HFFc6 (cell line): ENCODE results near the gene TRPM2. TPM values are rescaled to one million over a fixed set of nuclear protein-coding genes. Genes with fewer than 3 reads are reported as not detected.
A peak's percentile ranks its signal among the peaks of the same experiment; 100 is the strongest.
"Not testable (repeated sequence)": the region's sequence is repeated elsewhere in the genome, so short reads cannot be mapped to it uniquely, and the experiment has no call there.

Experiments used
- DNase-seq: peaks from one replicate; pipeline ENCODE4 v3.0.0-alpha.2; 2018
- H3K27ac Mint-ChIP-seq: 2 replicates; pipeline ENCODE4 v1.8.0; 2020; ENCODE audit warnings: mild to moderate bottlenecking, mixed read lengths
- H3K27me3 Mint-ChIP-seq: 2 replicates; pipeline ENCODE4 v1.8.0; 2021; ENCODE audit warnings: mild to moderate bottlenecking, moderate library complexity, mixed read lengths; ENCODE audit not compliant: insufficient read depth
- H3K36me3 Mint-ChIP-seq: 2 replicates; pipeline ENCODE4 v1.8.0; 2021; ENCODE audit warnings: low read depth, mixed read lengths
- H3K4me1 Mint-ChIP-seq: 2 replicates; pipeline ENCODE4 v1.8.0; 2020; ENCODE audit warnings: low read depth, mixed read lengths
- H3K4me3 Mint-ChIP-seq: 2 replicates; pipeline ENCODE4 v1.8.0; 2020; ENCODE audit warnings: mild to moderate bottlenecking, moderate library complexity, mixed read lengths
- H3K9me3 Mint-ChIP-seq: 2 replicates; pipeline ENCODE4 v1.8.0; 2020; ENCODE audit warnings: mild to moderate bottlenecking, mixed read lengths
- CTCF ChIP-seq: fragments of 200-600 bp; sonication (generic); IDR thresholded peaks from 2 replicates; pipeline ENCODE4 v1.5.0; 2021; ENCODE audit warnings: antibody characterized with exemption, mild to moderate bottlenecking
- total RNA-seq, 6 experiments: library from RNA; stranded (reverse); fragmentation: NEBNext Ultra II Directional; extraction: Animal tissue kit (Norgen Biotek cat#: 25700); gene quantifications; 2 replicates in 1 of 6; 3 replicates in 5 of 6; pipeline ENCODE4 v1.2.3, GENCODE V29; 2021

TRPM2 gene
- total RNA-seq, 6 experiments from 2014 or later = 0.09 to 0.31 (median 0.20) TPM; not detected in 2

DNA sequence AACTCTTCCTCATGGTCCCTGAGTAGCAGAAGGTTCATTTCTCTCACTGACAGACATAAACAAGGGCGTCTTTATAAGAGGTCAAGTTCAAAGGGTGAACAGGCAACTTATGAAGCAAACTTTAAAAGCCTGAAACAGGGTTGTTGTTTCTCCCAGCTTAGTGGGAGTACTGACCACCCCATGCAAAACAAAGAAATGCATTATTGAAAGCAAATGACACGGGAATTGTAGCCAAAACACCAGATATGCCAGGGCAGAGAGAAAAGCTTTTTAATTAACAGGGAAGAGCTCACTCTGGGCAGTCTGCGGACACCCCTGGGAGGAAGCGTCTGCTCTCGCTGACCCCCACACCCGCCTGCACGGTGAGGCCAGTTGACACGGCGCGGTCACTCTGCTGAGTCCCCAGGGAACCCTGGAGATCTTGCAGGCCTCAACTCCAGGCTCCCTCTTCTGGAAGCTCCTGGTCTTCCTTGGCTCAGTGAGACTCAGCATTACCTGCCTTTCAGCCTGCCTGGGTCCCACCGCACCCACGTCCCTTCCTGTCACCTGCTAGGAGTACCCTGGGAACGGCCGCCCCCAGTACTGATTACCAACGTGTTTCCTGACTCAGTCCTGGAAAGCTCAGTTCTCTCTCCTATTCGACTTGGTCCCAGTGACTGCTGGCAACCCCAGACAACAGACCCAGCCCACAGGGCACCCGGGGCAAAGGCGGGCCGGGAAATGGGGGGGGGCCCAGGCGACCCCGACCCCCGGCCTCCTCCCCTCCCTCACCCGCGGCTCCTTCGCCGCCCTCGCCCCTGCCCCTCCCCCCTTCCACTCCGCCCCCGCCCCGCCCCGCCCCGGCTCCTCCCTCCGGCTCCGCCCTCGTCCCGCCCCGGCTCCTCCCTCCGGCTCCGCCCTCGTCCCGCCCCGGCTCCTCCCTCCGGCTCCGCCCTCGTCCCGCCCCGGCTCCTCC lies 15.2 kb upstream of the TRPM2 start:
- peak; percentile 44 for DNase-seq
- TF ChIP-seq CTCF = peak; percentile 58
- Mint-ChIP-seq H3K9me3 (no peaks in the 10 kb centered on the region), H3K36me3 (no peaks in the 10 kb centered on the region), H3K27me3 (0 out of 2 replicates have a peak, but pooled peaks cover 1% of the 10 kb centered on the region), H3K4me3 (peak overlapping the region; percentile 85), H3K27ac (peak overlapping the region; percentile 73; the same call in 1 of the 2 replicates), H3K4me1 (peaks cover 26% of the 10 kb centered on the region)

GRCh38 chr21:44338971-44339910 lies 14.2 kb upstream of the TRPM2 start, which contains the start of gene CFAP410:
Gene CFAP410 (minus strand): TSS chr21:44339390. CDS start chr21:44339194, 196 bp downstream.
- no peak for TF ChIP-seq CTCF
- Mint-ChIP-seq H3K27me3 (0 out of 2 replicates have a peak, but pooled peaks cover 1% of the 10 kb centered on the region), H3K4me1 (peaks cover 26% of the 10 kb centered on the region), H3K4me3 (peak within 1 kb of the TSS; percentile 94), H3K9me3 (no peaks in the 10 kb centered on the region), H3K36me3 (no peaks in the 10 kb centered on the region), H3K27ac (peak within 1 kb of the TSS; percentile 97)
- DNase-seq = peak; percentile 92

DNA sequence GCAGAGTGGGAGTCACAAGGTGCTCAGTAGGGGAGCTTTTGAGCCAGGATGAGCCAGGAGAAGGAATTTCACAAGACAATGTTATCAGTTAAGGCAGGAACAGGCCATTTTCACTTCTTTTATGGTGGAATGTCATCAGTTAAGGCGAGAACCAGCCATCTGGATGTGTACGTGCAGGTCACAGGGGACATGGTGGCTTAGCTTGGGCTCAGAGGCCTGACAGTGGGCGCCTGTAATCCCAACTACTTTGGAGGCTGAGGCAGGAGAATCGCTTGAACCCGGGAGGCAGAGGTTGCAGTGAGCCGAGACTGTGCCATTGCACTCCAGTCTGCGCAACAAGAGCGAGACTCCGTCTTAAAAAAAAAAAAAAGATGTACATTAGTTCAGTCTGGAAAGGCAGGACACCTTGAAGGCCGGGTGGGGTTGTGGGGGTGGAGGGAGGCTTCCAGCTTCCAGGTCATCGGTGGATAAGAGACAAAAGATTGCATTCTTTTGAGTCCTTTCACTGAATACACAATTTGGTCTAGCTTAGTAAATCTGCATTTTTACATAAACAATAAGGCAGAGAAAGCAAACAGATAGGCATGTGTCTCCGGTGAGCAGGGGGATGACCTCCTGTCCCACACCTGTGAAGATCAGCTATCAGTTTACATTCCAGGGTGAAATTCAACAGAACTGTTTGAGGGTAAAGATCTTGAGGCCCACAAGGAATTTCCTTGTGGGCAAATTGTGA lies 11.5 kb upstream of the TRPM2 start:
- peaks cover 10% of the 10 kb centered on the region for H3K27me3 Mint-ChIP-seq
- H3K36me3 Mint-ChIP-seq, H3K27ac Mint-ChIP-seq, H3K4me3 Mint-ChIP-seq, DNase-seq, H3K9me3 Mint-ChIP-seq: not testable (repeated sequence)
- H3K4me1 Mint-ChIP-seq = peaks cover 26% of the 10 kb centered on the region

GRCh38 chr21:44342981-44343380 lies 10.4 kb upstream of the TRPM2 start:
- not testable (repeated sequence) for H3K27ac Mint-ChIP-seq, DNase-seq, H3K9me3 Mint-ChIP-seq, H3K4me3 Mint-ChIP-seq, H3K36me3 Mint-ChIP-seq
- peaks cover 10% of the 10 kb centered on the region for H3K27me3 Mint-ChIP-seq
- peaks cover 19% of the 10 kb centered on the region for H3K4me1 Mint-ChIP-seq

- no peaks in the 10 kb centered on the region for H3K36me3 Mint-ChIP-seq
- no peak for DNase-seq
- no peak overlapping the region for H3K4me3 Mint-ChIP-seq
- no peak for TF ChIP-seq CTCF
- no peaks in the 10 kb centered on the region for H3K9me3 Mint-ChIP-seq
- no peak overlapping the region for H3K27ac Mint-ChIP-seq
- peaks cover 12% of the 10 kb centered on the region for H3K4me1 Mint-ChIP-seq
- H3K27me3 Mint-ChIP-seq = peaks cover 24% of the 10 kb centered on the region
Observed at GRCh38 chr21:44344541-44345183, 8.8 kb upstream of the TRPM2 start.
